COLO829 (cell line): ENCODE measurements around the gene PITPNM3.
A peak's percentile ranks its signal among the peaks of the same experiment; 100 is the strongest.

Experiments
- DNase-seq: peaks from one replicate; pipeline ENCODE4 v3.0.0; 2012; ENCODE audit warnings: low spot score

The PITPNM3 gene

GRCh38 chr17:6479622-6480302 is 76.6 kb downstream of the PITPNM3 start:
- no peak for DNase-seq

DNA sequence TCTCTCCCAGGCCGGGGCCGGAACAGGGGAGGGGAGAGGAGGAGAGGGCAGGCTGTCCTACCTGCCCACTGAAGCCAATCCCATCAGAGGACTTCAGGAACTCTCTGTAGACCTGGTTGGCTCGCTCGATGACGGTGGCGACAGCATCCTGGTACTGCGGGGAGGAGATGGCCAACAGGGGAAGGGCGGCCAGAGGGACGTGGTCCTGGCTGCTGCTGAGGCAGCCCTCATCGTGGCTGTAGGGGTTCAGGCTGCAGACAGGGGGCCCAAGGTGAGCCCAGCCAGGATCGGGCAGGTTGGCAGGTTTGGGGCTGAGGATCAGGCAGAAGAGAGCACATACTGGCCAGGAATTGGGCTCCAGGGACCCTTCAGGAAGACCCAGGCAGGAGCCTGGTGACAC is 77.9 kb downstream of the PITPNM3 start:
- DNase-seq, result no peak

GRCh38 chr17:6477831-6478383 is 78.4 kb downstream of the PITPNM3 start:
- no peak for DNase-seq

DNA sequence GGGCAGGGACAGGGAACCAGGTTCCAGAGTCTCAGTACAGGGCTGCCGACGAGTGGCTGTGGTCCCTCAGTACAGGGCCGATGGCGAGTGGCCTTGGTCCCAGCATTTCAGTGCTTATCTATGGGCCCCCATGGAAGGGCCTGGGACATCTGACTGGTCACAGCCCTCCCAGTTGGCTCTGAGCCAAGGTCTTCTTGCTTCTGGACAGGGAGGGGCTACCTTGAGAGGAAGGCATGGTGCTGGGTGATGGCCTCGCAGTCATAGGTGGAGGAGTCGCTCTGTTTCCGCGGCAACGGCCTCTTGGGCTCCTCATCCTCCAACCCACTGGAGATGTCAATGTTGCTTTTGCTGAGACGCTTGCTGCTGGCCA is 79.6 kb downstream of the PITPNM3 start:
- DNase-seq, result no peak

DNA sequence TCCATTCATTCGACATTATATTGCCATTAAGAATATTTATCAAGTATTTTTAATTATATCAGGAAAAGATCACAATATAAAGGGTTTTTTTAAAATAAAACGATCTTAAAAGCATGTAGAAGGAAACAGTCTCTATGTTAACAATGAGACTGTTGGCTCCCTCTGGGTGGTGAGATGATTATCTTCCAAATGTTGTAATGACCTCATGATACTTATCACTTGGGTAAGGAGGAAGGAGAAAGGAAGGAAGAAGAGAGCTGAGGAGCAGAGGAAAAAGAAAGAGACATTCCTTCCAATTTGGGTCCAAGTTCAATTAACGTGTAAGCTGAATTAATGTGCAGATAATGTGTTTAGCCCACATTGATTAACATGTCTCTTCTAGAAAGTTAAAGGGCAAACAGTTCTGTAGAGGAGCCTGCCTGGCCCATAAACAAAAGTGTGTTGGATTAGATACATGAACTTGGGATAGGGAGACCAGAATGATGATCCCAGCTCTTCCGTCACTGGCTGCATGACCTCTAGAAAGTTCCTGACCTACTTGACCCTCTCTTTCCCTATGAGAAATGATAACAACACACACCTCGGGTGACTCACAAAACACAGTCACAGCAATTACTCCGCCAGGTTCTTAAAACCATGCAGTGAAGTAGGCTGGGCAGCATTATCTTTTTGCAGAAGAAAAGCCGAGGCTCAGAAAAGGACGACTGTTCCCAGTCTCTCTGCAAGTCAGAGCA is 80.1 kb downstream of the PITPNM3 start:
- DNase-seq, result no peak

DNA sequence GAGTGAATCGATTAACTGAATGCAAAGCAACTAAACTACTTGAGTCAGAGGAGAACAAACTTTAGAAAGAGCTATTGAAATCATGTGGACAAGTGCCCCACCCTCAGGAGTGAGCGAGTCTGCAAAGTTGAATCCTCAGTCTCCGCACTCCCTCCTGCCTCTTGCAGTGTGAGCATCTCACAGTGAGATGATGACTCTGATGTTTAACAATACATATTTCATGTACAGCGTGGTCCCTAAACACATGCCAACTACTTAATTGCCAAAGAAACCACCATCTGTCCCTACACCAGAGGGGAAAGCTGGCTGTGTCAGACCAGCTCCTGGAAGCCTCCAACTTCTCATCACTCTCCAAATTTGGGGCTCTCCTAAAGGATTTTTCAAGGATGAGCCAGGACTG is 80.9 kb downstream of the PITPNM3 start:
- no peak for DNase-seq

DNA sequence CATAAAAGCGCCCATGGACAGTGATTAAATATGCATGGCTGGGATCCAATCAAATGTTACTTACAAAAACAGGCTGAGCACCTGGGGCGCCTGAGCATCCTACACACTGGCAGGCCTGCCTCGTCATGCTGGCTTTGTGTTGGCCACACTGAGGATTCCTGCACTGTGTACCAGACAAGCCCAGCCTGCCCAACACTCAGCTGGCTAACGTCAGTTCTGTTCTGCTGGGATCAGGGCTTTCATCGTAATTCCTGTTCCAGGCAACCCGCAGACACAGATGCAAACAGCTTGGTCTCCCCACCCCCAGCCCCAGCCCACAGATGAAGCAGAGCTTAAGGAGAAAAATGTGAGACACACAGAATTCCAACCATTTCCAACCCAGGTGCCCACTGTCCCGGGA is 81.4 kb downstream of the PITPNM3 start:
- no peak for DNase-seq

GRCh38 chr17:6474376-6474775 is 82.0 kb downstream of the PITPNM3 start:
- DNase-seq, result no peak

DNA sequence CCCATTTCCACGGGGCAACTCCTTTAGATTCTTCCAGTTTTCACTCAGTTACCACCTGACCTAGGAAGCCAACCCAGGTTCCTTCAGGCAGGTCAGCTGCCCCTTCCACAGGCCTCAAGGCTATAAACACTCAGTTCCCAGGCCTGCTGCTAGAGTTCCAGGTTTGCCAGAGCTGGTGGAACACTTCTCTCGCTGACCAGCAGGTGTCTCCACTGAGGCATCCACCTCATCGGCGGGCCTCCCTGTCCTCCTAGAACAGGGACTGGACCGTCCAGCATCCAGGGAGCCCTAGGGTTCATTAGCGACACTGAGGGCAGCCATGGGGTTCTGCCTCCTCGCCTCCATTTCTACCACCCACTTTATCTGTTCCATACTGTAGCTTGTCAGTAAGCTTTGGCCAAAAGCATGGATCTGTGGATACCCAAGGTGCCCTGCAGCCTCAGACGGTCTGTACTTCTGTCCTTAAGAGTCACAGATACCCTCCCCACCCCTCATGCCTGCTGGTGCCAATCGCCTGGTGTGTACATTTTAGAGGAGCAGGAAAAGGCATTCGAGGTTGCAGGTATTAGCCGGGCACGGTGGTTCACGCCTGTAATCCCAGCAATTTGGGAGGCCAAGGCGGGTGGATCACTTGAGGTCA is 83.1 kb downstream of the PITPNM3 start:
- peak; percentile 88 for DNase-seq

GRCh38 chr17:6472517-6472916 is 83.8 kb downstream of the PITPNM3 start:
- no peak for DNase-seq

- DNase-seq, result peak; percentile 65
These were observed 84.6 kb downstream of the PITPNM3 start for GRCh38 chr17:6471531-6472465.

- no peak for DNase-seq
These were observed 85.4 kb downstream of the PITPNM3 start for GRCh38 chr17:6470751-6471521.

- DNase-seq, result no peak
These were observed 86.1 kb downstream of the PITPNM3 start for GRCh38 chr17:6470146-6470718.

DNA sequence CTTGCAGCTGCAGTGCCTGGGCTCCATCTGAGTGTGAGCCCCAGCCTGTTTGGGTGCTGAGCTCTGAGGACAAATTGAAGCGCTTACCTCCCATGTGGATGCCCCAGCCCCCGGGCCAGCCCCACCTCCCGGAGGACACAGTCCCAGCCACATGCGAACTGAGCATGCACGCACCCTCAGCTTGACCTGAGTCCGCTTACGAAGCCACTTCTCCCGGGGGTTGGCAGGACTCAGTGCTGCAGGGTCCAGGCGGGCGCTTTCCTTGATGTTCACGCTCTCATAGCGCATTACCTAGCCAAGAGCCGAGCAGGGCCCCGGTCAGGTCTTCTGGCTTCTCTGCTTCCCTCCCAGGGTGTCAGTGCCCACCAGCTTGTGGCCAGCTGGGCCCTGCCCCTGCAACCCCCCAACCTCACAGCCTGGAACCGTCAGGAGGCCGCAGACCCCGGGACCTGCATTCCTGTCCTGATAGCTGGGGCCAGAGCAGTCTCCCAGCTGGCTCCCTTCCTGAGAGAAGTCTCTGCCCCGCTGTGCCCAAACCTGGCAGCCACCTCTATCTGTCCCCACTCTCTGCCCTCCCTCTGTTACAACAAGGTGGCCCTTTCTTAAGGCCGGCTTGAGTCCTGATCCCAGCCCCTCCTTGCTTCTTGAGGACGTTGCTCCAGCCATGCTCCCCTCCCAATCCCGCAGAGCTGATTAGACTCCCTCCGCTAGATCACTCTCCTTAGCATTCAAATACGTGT is 88.1 kb downstream of the PITPNM3 start:
- no peak for DNase-seq

DNA sequence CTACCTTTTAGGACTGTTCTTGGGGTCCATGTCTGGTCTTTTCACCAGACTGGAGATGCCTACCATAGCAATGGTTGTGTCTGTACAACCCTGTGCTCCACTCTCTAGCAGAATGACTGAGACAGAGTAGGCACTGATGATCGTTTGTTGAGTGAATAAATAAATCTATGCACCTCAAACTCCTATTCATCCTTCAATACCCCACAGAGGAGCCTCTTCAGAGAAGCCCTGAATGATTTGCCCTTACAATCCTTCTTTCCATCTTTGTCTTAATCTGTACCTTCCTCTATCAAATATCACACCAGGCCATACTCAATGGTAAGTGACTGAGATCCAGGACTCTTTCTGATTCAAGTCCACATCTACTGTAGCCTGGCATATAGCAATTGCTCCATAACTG is 88.8 kb downstream of the PITPNM3 start:
- no peak for DNase-seq

- DNase-seq, result no peak
These were observed 91.0 kb downstream of the PITPNM3 start for GRCh38 chr17:6465206-6466003.

GRCh38 chr17:6464446-6465041 is 91.8 kb downstream of the PITPNM3 start:
- no peak for DNase-seq

DNA sequence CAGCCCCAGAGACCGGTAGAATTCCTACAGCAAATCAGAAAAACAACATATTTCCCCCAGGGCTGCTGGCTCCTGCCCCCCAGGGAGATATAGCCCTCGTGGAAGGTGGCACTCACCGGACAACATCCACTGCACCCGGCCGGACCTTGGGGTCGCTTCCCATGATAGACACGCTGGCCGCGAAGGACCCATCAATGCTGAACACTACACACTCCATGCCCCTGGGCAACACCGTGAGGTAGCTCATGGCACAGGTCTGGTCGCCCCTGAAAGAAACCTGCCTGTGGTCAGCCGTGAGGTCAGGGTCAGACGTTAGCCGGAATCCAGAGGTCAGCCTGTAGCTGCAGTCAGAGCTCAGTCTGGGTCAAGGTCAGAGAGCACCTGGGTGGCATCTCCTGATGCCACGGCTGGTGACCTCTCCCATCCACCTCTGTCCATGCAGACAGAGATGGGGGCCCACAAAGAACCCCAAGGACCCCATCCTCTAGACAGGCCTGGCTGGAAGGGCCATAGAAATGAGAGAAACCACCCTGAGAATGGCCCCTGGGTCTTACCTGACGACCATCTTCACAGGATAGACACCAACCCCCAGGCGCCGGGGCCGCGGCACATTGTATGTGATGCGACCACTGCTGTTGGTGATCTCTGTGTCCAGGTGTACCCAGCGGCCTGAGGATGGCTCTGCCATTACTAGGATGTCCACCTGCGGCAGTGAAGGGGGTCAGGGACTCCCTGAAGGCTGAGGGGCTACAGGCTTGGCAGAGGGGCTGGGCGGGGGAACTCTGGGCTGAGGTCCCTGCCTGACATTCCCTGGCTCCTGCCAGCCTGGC is 92.5 kb downstream of the PITPNM3 start:
- no peak for DNase-seq
